HL-60 (cell line): ENCODE data around the gene RPL19.
"Not testable (repeated sequence)": the region's sequence is repeated elsewhere in the genome, so short reads cannot be mapped to it uniquely, and the experiment has no call there.

Experiments
- CTCF ChIP-seq: IDR thresholded peaks from one replicate; pipeline ENCODE4 v1.5.1; 2011; ENCODE audit warnings: low read length, control low read depth, inconsistent platforms; ENCODE audit not compliant: insufficient read depth
- REST ChIP-seq: IDR thresholded peaks from 2 replicates; pipeline ENCODE4 v1.6.1; 2012; ENCODE audit warnings: low read depth; ENCODE audit not compliant: insufficient replicate concordance

- TF ChIP-seq REST, CTCF: not testable (repeated sequence)
Measured at GRCh38 chr17:39250076-39250475, 50.0 kb downstream of the RPL19 start.
